Testis (tissue), 3 donors: ENCODE measurements around the gene RNU6-8. TPM values are rescaled to one million over a fixed set of nuclear protein-coding genes. Genes with fewer than 3 reads are reported as not detected.

Experiments
- DNase-seq: peaks from one replicate; pipeline ENCODE4 v3.0.0-alpha.2; 2019
- H3K27ac ChIP-seq, 2 donors: fragments of 200-600 bp; sonication (generic); one replicate each; pipeline ENCODE4 v1.5.1; 2019
- H3K27me3 ChIP-seq: fragments of 200-600 bp; sonication (generic); one replicate; pipeline ENCODE4 v1.5.1; 2019
- H3K36me3 ChIP-seq: fragments of 200-600 bp; sonication (generic); one replicate; pipeline ENCODE4 v1.5.1; 2017; ENCODE audit warnings: low read depth; ENCODE audit errors: missing control alignments
- H3K4me1 ChIP-seq: fragments of 200-600 bp; sonication (generic); one replicate; pipeline ENCODE4 v1.5.1; 2019
- H3K4me3 ChIP-seq, 2 donors: fragments of 200-600 bp; sonication (generic); one replicate each; pipeline ENCODE4 v1.5.1; 2017 to 2019
- H3K9me3 ChIP-seq: fragments of 200-600 bp; sonication (generic); one replicate; pipeline ENCODE4 v1.5.1; 2017
- CTCF ChIP-seq, 3 experiments: fragments of 450-650 bp in 2 of 3; fragments of 200-600 bp in 1 of 3; sonication (generic) in 1 of 3; IDR thresholded peaks; one replicate each; pipeline ENCODE4 v1.5.1; 2016 to 2019; ENCODE audit warnings: antibody characterized with exemption in 3 of 3, mild to moderate bottlenecking in 2 of 3, moderate library complexity in 1 of 3
- POLR2A ChIP-seq: fragments of 450-650 bp; IDR thresholded peaks from one replicate; pipeline ENCODE4 v1.6.1; 2017; ENCODE audit warnings: antibody characterized with exemption, mild to moderate bottlenecking, moderate library complexity
- WGBS, 2 donors: methylation state at CpG; one replicate each; pipeline ENCODE4 v1.1.5; 2018; 5-methylcytosine and 5-hydroxymethylcytosine counted together
- intact Hi-C: fragments of 100-400 bp; cut with DNase I; formaldehyde crosslinking; loops from one replicate; pipeline ENCODE4 v1.15.1; 2023; ENCODE audit warnings: low total_unique reads
- polyA plus RNA-seq: library from polyadenylated mRNA; stranded (reverse); fragments of 350-450 nt; fragmentation: Illumina TruSeq; extraction: RNeasy Lipid Tissue Mini Kit (QIAGEN cat#74804); gene quantifications from one replicate; pipeline ENCODE4 v1.2.3, GENCODE V29; 2014; ENCODE audit warnings: low read depth, low replicate concordance; ENCODE audit not compliant: insufficient read depth
- total RNA-seq, 2 donors: library from RNA; depleted of rRNA; stranded (reverse); fragments of >200 nt; gene quantifications; one replicate each; pipeline ENCODE4 v1.2.3, GENCODE V29; 2016

The RNU6-8 gene
- total and polyA plus RNA-seq, 3 donors from 2014 or later: not detected

GRCh38 chr14:32232481-32232880, 29.4 kb upstream of the RNU6-8 start:
- no peak for TF ChIP-seq POLR2A
- TF ChIP-seq CTCF (IDR thresholded peaks at IDR 0.05): no peak
- WGBS, 2 donors: 86 to 100% methylated on average over 1 of the region's 1 CpG
- no peak overlapping the region for H3K4me3 ChIP-seq
- DNase-seq: no peak
- no peaks in the 10 kb centered on the region for H3K27me3 ChIP-seq
- intact Hi-C loops: no loop called here
- no peaks in the 10 kb centered on the region for H3K9me3 ChIP-seq
- H3K36me3 ChIP-seq: no peaks in the 10 kb centered on the region
- H3K4me1 ChIP-seq: no peaks in the 10 kb centered on the region
- H3K27ac ChIP-seq: no peak overlapping the region

- 81 to 100% methylated on average over 1 to 2 of the region's 2 CpGs for WGBS, 2 donors
These were observed 27.7 kb upstream of the RNU6-8 start for GRCh38 chr14:32230695-32231280.

GRCh38 chr14:32230181-32230580, 27.1 kb upstream of the RNU6-8 start:
- no peak for DNase-seq
- Histone ChIP-seq H3K9me3 (no peaks in the 10 kb centered on the region), H3K27ac (no peak overlapping the region), H3K4me3 (no peak overlapping the region), H3K27me3 (no peaks in the 10 kb centered on the region), H3K4me1 (no peaks in the 10 kb centered on the region), H3K36me3 (no peaks in the 10 kb centered on the region)
- 30 to 39% methylated on average over 3 of the region's 3 CpGs for WGBS, 2 donors
- TF ChIP-seq POLR2A: no peak
- intact Hi-C loops: no loop called here

More at GRCh38 chr14:32230695-32231280, 27.7 kb upstream of the RNU6-8 start:
- H3K27ac ChIP-seq: no peak overlapping the region
- no peaks in the 10 kb centered on the region for H3K27me3 ChIP-seq
- no peak overlapping the region for H3K4me3 ChIP-seq
- intact Hi-C loops: no loop called here
- no peaks in the 10 kb centered on the region for H3K4me1 ChIP-seq
- H3K9me3 ChIP-seq: no peaks in the 10 kb centered on the region
- TF ChIP-seq POLR2A: no peak
- no peak for TF ChIP-seq CTCF (IDR thresholded peaks at IDR 0.05)
- DNase-seq: no peak
- no peaks in the 10 kb centered on the region for H3K36me3 ChIP-seq

DNA sequence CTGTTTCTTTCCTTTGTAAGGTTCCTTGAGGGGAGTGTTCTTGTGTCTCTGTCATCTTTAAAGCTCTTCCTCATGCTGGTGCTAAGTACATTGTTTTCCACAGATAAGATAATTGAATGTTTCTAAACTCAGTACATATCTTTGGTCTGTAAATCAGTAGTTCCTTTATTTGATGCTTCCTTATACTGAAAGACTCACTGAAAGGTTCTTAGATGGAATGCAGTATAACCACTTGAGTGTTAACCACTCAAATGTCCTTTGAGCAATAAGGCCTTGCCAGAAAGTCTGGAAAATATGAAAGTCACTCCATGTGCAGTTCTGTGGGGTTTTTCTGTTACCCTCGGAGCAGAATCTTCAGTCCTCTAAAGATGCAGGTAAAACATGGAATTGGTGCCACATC, 23.0 kb upstream of the RNU6-8 start:
- H3K36me3 ChIP-seq: no peaks in the 10 kb centered on the region
- intact Hi-C loops: no loop called here
- WGBS, 2 donors: 77 to 81% methylated on average over 1 of the region's 1 CpG
- no peak for DNase-seq
- no peak overlapping the region for H3K4me3 ChIP-seq
- no peaks in the 10 kb centered on the region for H3K4me1 ChIP-seq
- H3K27ac ChIP-seq: no peak overlapping the region
- H3K9me3 ChIP-seq: no peaks in the 10 kb centered on the region
- TF ChIP-seq CTCF (IDR thresholded peaks at IDR 0.05): no peak
- no peak for TF ChIP-seq POLR2A
- no peaks in the 10 kb centered on the region for H3K27me3 ChIP-seq

DNA sequence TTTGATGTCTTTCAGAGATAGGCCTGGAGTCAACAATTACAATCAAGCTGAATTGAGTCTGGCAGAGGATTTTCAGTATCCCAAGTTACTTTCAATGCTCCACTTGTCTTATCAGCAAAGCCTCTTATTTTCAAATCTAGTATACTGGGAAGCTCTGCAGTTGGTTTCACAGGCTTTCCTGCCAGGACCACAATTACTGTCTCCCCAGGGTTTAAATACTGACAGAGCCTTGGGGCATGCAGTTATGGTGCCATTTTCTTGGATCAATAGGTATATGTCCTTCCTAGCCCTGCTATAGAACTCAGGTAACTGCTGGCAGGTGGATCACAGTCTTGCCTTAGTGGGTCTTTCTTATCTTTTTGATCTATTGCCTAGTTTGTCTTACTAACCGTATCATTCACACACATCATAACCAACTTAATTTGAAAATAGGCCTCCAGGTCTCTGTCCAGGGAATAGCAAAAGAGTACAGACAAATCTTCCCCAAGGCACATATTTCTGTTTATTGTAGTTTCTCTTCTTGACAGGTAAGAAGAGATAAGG, 22.4 kb upstream of the RNU6-8 start:
- intact Hi-C loops: no loop called here
- no peak for TF ChIP-seq POLR2A
- no peak for TF ChIP-seq CTCF (IDR thresholded peaks at IDR 0.05)
- H3K36me3 ChIP-seq: no peaks in the 10 kb centered on the region
- no peak overlapping the region for H3K4me3 ChIP-seq
- H3K4me1 ChIP-seq: no peaks in the 10 kb centered on the region
- no peaks in the 10 kb centered on the region for H3K27me3 ChIP-seq
- WGBS, 2 donors: 32 to 88% methylated on average over 1 of the region's 1 CpG
- no peak for DNase-seq
- H3K9me3 ChIP-seq: no peaks in the 10 kb centered on the region
- H3K27ac ChIP-seq: no peak overlapping the region
